IMR-90 (cell line): ENCODE results near the gene FAM209B. TPM values are rescaled to one million over a fixed set of nuclear protein-coding genes. Genes with fewer than 3 reads are reported as not detected.

Source experiments
- ATAC-seq: fragments of 200-7000 bp; cut with Tn5 transposase; 2 replicates; pipeline ENCODE4 v1.9.1; 2020; ENCODE audit warnings: low read depth, mild to moderate bottlenecking, moderate library complexity
- BruUV-seq: library from RNA; stranded (reverse); fragments of 400-500 nt; replicated peaks from 2 replicates; lab custom pipeline; 2021; lab: Mats Ljungman, UMichigan
- CTCF ChIA-PET: fragments of 300-600 bp; formaldehyde crosslinking; extraction: SDS; loops from one replicate; lab custom pipeline; 2021; ENCODE audit warnings: antibody characterized with exemption; lab: Yijun Ruan, JAX
- POLR2A ChIA-PET: fragments of 300-600 bp; sonication (Branson Sonifier 250); formaldehyde crosslinking; loops from one replicate; lab custom pipeline; 2022; ENCODE audit warnings: antibody characterized with exemption; ENCODE audit not compliant: unreplicated experiment; lab: Charles Lee
- DNase-seq: peaks from one replicate; pipeline ENCODE4 v3.0.0; 2013
- H2AFZ ChIP-seq: replicated peaks from 2 replicates; pipeline ENCODE3; 2013; ENCODE audit warnings: low read length, mild to moderate bottlenecking; ENCODE audit not compliant: poor library complexity
- H2AK5ac ChIP-seq: 2 replicates; pipeline ENCODE4 v1.6.1; 2013; ENCODE audit warnings: low read depth, low read length, inconsistent platforms
- H2AK9ac ChIP-seq: replicated peaks from 2 replicates; pipeline ENCODE3; 2013; ENCODE audit warnings: mild to moderate bottlenecking, low read depth, low read length, moderate library complexity; ENCODE audit not compliant: poor library complexity
- H2BK120ac ChIP-seq: 2 replicates; pipeline ENCODE4 v1.6.1; 2013; ENCODE audit warnings: low read depth, low read length, inconsistent platforms
- H2BK15ac ChIP-seq: 3 replicates; pipeline ENCODE4 v1.6.1; 2013; ENCODE audit warnings: low read depth, low read length, inconsistent platforms
- H2BK20ac ChIP-seq: 2 replicates; pipeline ENCODE4 v1.6.1; 2013; ENCODE audit warnings: low read depth, mild to moderate bottlenecking, inconsistent platforms, low read length, moderate library complexity
- H2BK5ac ChIP-seq: 2 replicates; pipeline ENCODE4 v1.6.1; 2013; ENCODE audit warnings: mild to moderate bottlenecking, low read depth, low read length, inconsistent platforms; ENCODE audit not compliant: poor library complexity, severe bottlenecking
- H3K14ac ChIP-seq: replicated peaks from 2 replicates; pipeline ENCODE4 v1.6.1; 2013; ENCODE audit warnings: low read depth, low read length, inconsistent platforms
- H3K18ac ChIP-seq: 2 replicates; pipeline ENCODE4 v1.6.1; 2013; ENCODE audit warnings: low read depth, low read length, control low read depth
- H3K23ac ChIP-seq: 2 replicates; pipeline ENCODE4 v1.6.1; 2013; ENCODE audit warnings: low read depth, low read length, inconsistent platforms
- H3K27ac ChIP-seq: 2 replicates; pipeline ENCODE4 v1.5.1; 2013; ENCODE audit warnings: mild to moderate bottlenecking, control low read depth, low read length; ENCODE audit not compliant: insufficient read depth
- H3K27me3 ChIP-seq: 2 replicates; pipeline ENCODE4 v1.6.1; 2013; ENCODE audit warnings: low read length; ENCODE audit not compliant: control insufficient read depth, insufficient read depth
- H3K36me3 ChIP-seq: 2 replicates; pipeline ENCODE4 v1.6.1; 2013; ENCODE audit warnings: low read length, mixed read lengths; ENCODE audit not compliant: control insufficient read depth, insufficient read depth
- H3K4ac ChIP-seq: 2 replicates; pipeline ENCODE4 v1.6.1; 2013; ENCODE audit warnings: low read depth, low read length, inconsistent platforms
- H3K4me1 ChIP-seq: 2 replicates; pipeline ENCODE4 v1.6.1; 2013; ENCODE audit warnings: low read length, mixed read lengths; ENCODE audit not compliant: control insufficient read depth, insufficient read depth
- H3K4me2 ChIP-seq: 2 replicates; pipeline ENCODE4 v1.6.1; 2013; ENCODE audit warnings: low read depth, mild to moderate bottlenecking, control low read depth, low read length, moderate library complexity
- H3K4me3 ChIP-seq: 2 replicates; pipeline ENCODE4 v1.5.1; 2013; ENCODE audit warnings: low read depth, mild to moderate bottlenecking, control low read depth, low read length, moderate library complexity; ENCODE audit not compliant: insufficient read depth
- H3K56ac ChIP-seq: 2 replicates; pipeline ENCODE4 v1.6.1; 2013; ENCODE audit warnings: low read length, inconsistent platforms; ENCODE audit not compliant: insufficient read depth; ENCODE audit errors: extremely low read depth
- H3K79me1 ChIP-seq, 2 experiments: 2 replicates each; pipeline ENCODE4 v1.6.1; 2013; ENCODE audit warnings: low read length in 2 of 2, inconsistent platforms in 1 of 2, low read depth in 1 of 2
- H3K9ac ChIP-seq: 2 replicates; pipeline ENCODE4 v1.6.1; 2013; ENCODE audit warnings: low read depth, low read length, control low read depth
- H3K9me1 ChIP-seq: 2 replicates; pipeline ENCODE4 v1.6.1; 2013; ENCODE audit warnings: low read length, inconsistent platforms; ENCODE audit not compliant: insufficient read depth
- H3K9me3 ChIP-seq: 2 replicates; pipeline ENCODE4 v1.6.1; 2013; ENCODE audit warnings: low read length; ENCODE audit not compliant: control insufficient read depth, insufficient read depth
- H4K20me1 ChIP-seq: 2 replicates; pipeline ENCODE4 v1.6.1; 2013; ENCODE audit warnings: low read length, inconsistent platforms; ENCODE audit not compliant: insufficient read depth
- H4K5ac ChIP-seq: 2 replicates; pipeline ENCODE4 v1.6.1; 2013; ENCODE audit warnings: mild to moderate bottlenecking, low read depth, low read length, control low read depth
- H4K8ac ChIP-seq, 2 experiments: 2 replicates each; pipeline ENCODE4 v1.6.1; 2013; ENCODE audit warnings: low read depth in 2 of 2, low read length in 2 of 2, control low read depth in 1 of 2, inconsistent platforms in 1 of 2
- H4K91ac ChIP-seq: 2 replicates; pipeline ENCODE4 v1.6.1; 2013; ENCODE audit warnings: low read depth, low read length, inconsistent platforms; ENCODE audit not compliant: insufficient read depth
- BHLHE40 ChIP-seq: fragments of 150-350 bp; IDR thresholded peaks from 2 replicates; pipeline ENCODE4 v1.6.1; 2016; ENCODE audit warnings: mild to moderate bottlenecking, low read depth, low read length
- CEBPB ChIP-seq: IDR thresholded peaks from 2 replicates; pipeline ENCODE4 v1.6.1; 2012; ENCODE audit warnings: low read depth, low read length, improper control_type of control experiment
- CHD1 ChIP-seq: IDR thresholded peaks from 2 replicates; pipeline ENCODE4 v1.6.1; 2012; ENCODE audit warnings: low read depth, low read length, improper control_type of control experiment
- FOS ChIP-seq: fragments of 150-350 bp; IDR thresholded peaks from 2 replicates; pipeline ENCODE4 v1.6.1; 2016; ENCODE audit warnings: low read depth, low read length
- MAFK ChIP-seq: IDR thresholded peaks from 2 replicates; pipeline ENCODE4 v1.6.1; 2012; ENCODE audit warnings: low read depth, low read length, improper control_type of control experiment
- MAZ ChIP-seq: IDR thresholded peaks from 2 replicates; pipeline ENCODE4 v1.6.1; 2012; ENCODE audit warnings: low read depth, mild to moderate bottlenecking, low read length, improper control_type of control experiment, moderate library complexity, borderline replicate concordance
- MXI1 ChIP-seq: IDR thresholded peaks from 2 replicates; pipeline ENCODE4 v1.6.1; 2012; ENCODE audit warnings: low read depth, mild to moderate bottlenecking, low read length, moderate library complexity, borderline replicate concordance
- RAD21 ChIP-seq: IDR thresholded peaks from 2 replicates; pipeline ENCODE4 v1.6.1; 2012; ENCODE audit warnings: low read length, improper control_type of control experiment
- RCOR1 ChIP-seq: IDR thresholded peaks from 2 replicates; pipeline ENCODE4 v1.6.1; 2012; ENCODE audit warnings: mild to moderate bottlenecking, low read length, improper control_type of control experiment; ENCODE audit not compliant: insufficient replicate concordance
- RFX5 ChIP-seq: IDR thresholded peaks from 2 replicates; pipeline ENCODE4 v1.8.0; 2012; ENCODE audit warnings: low read depth, mild to moderate bottlenecking, low read length, moderate library complexity
- SMC3 ChIP-seq: fragments of 150-350 bp; IDR thresholded peaks from 2 replicates; pipeline ENCODE4 v1.6.1; 2016; ENCODE audit warnings: low read depth, mild to moderate bottlenecking, antibody characterized with exemption, low read length, moderate library complexity
- WGBS, 2 experiments: methylation state at CpG; one replicate each; pipeline versions ENCODE4 v1.1.5 to v1.1.7; 2013; ENCODE audit warnings: missing lambda C conversion rate in 2 of 2; ENCODE audit not compliant: insufficient read length in 1 of 2; ENCODE audit errors: extremely low coverage in 2 of 2; 5-methylcytosine and 5-hydroxymethylcytosine counted together
- dilution Hi-C: fragments of 300-500 bp; cut with HindIII; formaldehyde crosslinking; loops from one replicate; pipeline ENCODE4 v1.14.3; 2018; ENCODE audit warnings: low sequenced_read_pairs; ENCODE audit not compliant: unreplicated experiment
- in situ Hi-C: fragments of 300-500 bp; cut with MboI; formaldehyde crosslinking; loops from 3 replicates; pipeline ENCODE4 v1.14.3; 2019; ENCODE audit warnings: low sequenced_read_pairs, inconsistent platforms, mixed read lengths
- intact Hi-C: fragments of 100-400 bp; cut with micrococcal nuclease; formaldehyde crosslinking; loops from 2 replicates; pipeline ENCODE4 v1.10.0; 2022
- polyA plus RNA-seq, 3 experiments: library from polyadenylated mRNA; depleted of rRNA; stranded (reverse); fragments of >200 nt; gene quantifications; 2 replicates each; pipeline ENCODE4 v1.2.3, GENCODE V29; 2012; ENCODE audit warnings: low replicate concordance in 1 of 3
- total RNA-seq: library from RNA; depleted of rRNA; stranded (reverse); fragments of >200 nt; gene quantifications from 2 replicates; pipeline ENCODE4 v1.2.3, GENCODE V29; 2012
- TF ChIP-seq, protein P1 (sequence below): fragments of 150-350 bp; IDR thresholded peaks from 2 replicates; pipeline ENCODE4 v1.6.1; 2017; ENCODE audit warnings: mild to moderate bottlenecking, antibody characterized with exemption, low read length, low read depth
- TF ChIP-seq, protein P2 (sequence below): conservative IDR thresholded peaks from 2 replicates; pipeline ENCODE4 v1.5.1; 2012; ENCODE audit warnings: mild to moderate bottlenecking, low read depth, low read length, improper control_type of control experiment
- TF ChIP-seq, protein P3 (sequence below): fragments of 150-350 bp; IDR thresholded peaks from 2 replicates; pipeline ENCODE4 v1.6.1; 2016; ENCODE audit warnings: low read depth, mild to moderate bottlenecking, low read length, moderate library complexity, borderline replicate concordance

FAM209B gene
- total and polyA plus RNA-seq, 2 of the 4 experiments (the other 2 are of a cell fraction): 0.24 TPM; not detected in 1

DNA sequence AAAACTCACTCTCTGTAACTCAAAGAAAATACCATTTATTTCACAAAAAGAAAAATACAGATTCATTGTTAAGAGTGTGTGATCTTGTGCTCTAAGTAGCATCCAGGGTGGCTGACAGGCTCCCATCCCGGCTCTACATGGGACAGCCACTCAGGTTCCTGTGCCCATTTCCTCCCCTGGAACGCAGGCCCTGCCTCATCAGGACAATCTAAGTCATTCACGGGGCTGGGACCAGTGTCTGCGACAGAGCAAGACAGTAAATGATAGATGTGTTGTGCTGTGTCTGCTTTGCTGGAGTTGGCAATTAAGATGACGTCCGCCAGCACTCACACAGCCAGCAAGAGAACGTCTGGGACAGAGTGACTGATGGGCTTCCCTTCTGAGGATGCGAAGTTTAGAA lies 15.4 kb upstream of the FAM209B start:
- Histone ChIP-seq H2BK15ac (no peak overlapping the region), H3K4me3 (no peak overlapping the region), H2BK120ac (no peak overlapping the region), H3K9me3 (peaks cover 11% of the 10 kb centered on the region), H2AFZ (no peak overlapping the region), H3K18ac (no peak overlapping the region), H3K27me3 (no peaks in the 10 kb centered on the region), H3K79me1 (peaks cover 0 to under 1% of the 10 kb centered on the region in 2 experiments; a peak in 1 of 4 replicates), H2BK20ac (no peak overlapping the region), H2AK5ac (no peak overlapping the region), H4K20me1 (peaks cover 4% of the 10 kb centered on the region; the same call in 1 of the 2 replicates), H3K36me3 (peaks cover 49% of the 10 kb centered on the region), H3K4ac (no peak overlapping the region), H2AK9ac (no peak overlapping the region), H4K8ac (no peak overlapping the region), H3K9me1 (peaks cover 2% of the 10 kb centered on the region; the same call in 1 of the 2 replicates), H4K5ac (no peak overlapping the region), H3K4me2 (no peak overlapping the region), H3K9ac (no peak overlapping the region), H3K4me1 (peaks cover 2% of the 10 kb centered on the region; the same call in 1 of the 2 replicates), H3K23ac (no peak overlapping the region), H2BK5ac (no peak overlapping the region), H3K14ac (no peak overlapping the region), H4K91ac (no peak overlapping the region), H3K56ac (no peak overlapping the region), H3K27ac (no peak overlapping the region)
- ATAC-seq (no peak), DNase-seq (no peak)
- intact Hi-C loops: loop anchor here (2.0 kb wide), 1 partner anchor 117 kb away; no protein-coding TSS in a partner anchor
- in situ Hi-C loops: no loop called here
- CTCF ChIA-PET: no interaction called here
- dilution Hi-C loops: no loop called here
- no TSS peak for BruUV-seq
- WGBS, 2 experiments: 92% methylated on average over 2 of the region's 8 CpGs; no CpG with 5 or more reads in 1 of the 2 experiments
- POLR2A ChIA-PET: no interaction called here
- TF ChIP-seq RAD21 (no peak), MAFK (no peak), BHLHE40 (no peak), FOS (no peak), RCOR1 (no peak), CEBPB (no peak), MAZ (no peak), SMC3 (no peak), RFX5 (no peak), CHD1 (no peak), MXI1 (no peak)
- TF ChIP-seq, protein P1, sequence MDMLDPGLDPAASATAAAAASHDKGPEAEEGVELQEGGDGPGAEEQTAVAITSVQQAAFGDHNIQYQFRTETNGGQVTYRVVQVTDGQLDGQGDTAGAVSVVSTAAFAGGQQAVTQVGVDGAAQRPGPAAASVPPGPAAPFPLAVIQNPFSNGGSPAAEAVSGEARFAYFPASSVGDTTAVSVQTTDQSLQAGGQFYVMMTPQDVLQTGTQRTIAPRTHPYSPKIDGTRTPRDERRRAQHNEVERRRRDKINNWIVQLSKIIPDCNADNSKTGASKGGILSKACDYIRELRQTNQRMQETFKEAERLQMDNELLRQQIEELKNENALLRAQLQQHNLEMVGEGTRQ: no peak
- TF ChIP-seq, protein P2, sequence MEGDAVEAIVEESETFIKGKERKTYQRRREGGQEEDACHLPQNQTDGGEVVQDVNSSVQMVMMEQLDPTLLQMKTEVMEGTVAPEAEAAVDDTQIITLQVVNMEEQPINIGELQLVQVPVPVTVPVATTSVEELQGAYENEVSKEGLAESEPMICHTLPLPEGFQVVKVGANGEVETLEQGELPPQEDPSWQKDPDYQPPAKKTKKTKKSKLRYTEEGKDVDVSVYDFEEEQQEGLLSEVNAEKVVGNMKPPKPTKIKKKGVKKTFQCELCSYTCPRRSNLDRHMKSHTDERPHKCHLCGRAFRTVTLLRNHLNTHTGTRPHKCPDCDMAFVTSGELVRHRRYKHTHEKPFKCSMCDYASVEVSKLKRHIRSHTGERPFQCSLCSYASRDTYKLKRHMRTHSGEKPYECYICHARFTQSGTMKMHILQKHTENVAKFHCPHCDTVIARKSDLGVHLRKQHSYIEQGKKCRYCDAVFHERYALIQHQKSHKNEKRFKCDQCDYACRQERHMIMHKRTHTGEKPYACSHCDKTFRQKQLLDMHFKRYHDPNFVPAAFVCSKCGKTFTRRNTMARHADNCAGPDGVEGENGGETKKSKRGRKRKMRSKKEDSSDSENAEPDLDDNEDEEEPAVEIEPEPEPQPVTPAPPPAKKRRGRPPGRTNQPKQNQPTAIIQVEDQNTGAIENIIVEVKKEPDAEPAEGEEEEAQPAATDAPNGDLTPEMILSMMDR: no peak
- TF ChIP-seq, protein P3, sequence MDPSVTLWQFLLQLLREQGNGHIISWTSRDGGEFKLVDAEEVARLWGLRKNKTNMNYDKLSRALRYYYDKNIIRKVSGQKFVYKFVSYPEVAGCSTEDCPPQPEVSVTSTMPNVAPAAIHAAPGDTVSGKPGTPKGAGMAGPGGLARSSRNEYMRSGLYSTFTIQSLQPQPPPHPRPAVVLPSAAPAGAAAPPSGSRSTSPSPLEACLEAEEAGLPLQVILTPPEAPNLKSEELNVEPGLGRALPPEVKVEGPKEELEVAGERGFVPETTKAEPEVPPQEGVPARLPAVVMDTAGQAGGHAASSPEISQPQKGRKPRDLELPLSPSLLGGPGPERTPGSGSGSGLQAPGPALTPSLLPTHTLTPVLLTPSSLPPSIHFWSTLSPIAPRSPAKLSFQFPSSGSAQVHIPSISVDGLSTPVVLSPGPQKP: no peak
